RWPE2 (cell line): ENCODE results near the gene PIGL.

Source experiments
- ATAC-seq: fragments of 200-7000 bp; cut with Tn5 transposase; 3 replicates; pipeline ENCODE4 v1.9.1; 2021; ENCODE audit warnings: low read depth
- DNase-seq: peaks from one replicate; pipeline ENCODE4 v3.0.0-alpha.2; 2020; ENCODE audit warnings: low spot score
- H3K27ac ChIP-seq: fragments of 450-650 bp; 2 replicates; pipeline ENCODE4 v1.5.1; 2017; ENCODE audit warnings: mild to moderate bottlenecking; ENCODE audit not compliant: poor library complexity, severe bottlenecking
- H3K27me3 ChIP-seq: fragments of 250-450 bp; sonication (Bioruptor Pico); 2 replicates; pipeline ENCODE4 v1.5.1; 2021; ENCODE audit warnings: mild to moderate bottlenecking, moderate library complexity; ENCODE audit not compliant: insufficient read depth, poor library complexity, severe bottlenecking
- H3K36me3 ChIP-seq: fragments of 250-450 bp; sonication (Bioruptor Pico); 2 replicates; pipeline ENCODE4 v1.5.1; 2020; ENCODE audit warnings: low read depth, mild to moderate bottlenecking, moderate library complexity
- H3K4me1 ChIP-seq: fragments of 250-450 bp; sonication (Bioruptor Pico); 2 replicates; pipeline ENCODE4 v1.5.1; 2021; ENCODE audit warnings: mild to moderate bottlenecking, moderate library complexity; ENCODE audit not compliant: insufficient read depth, poor library complexity, severe bottlenecking
- H3K4me3 ChIP-seq: fragments of 250-450 bp; sonication (Bioruptor Pico); 2 replicates; pipeline ENCODE4 v1.5.1; 2021; ENCODE audit warnings: mild to moderate bottlenecking, moderate library complexity; ENCODE audit not compliant: severe bottlenecking
- H3K9me3 ChIP-seq: fragments of 250-450 bp; sonication (Bioruptor Pico); 2 replicates; pipeline ENCODE4 v1.5.1; 2021; ENCODE audit warnings: mild to moderate bottlenecking, moderate library complexity; ENCODE audit not compliant: severe bottlenecking
- CTCF ChIP-seq: fragments of 450-650 bp; IDR thresholded peaks from one replicate; pipeline ENCODE4 v1.5.1; 2017; ENCODE audit warnings: mild to moderate bottlenecking, moderate library complexity; ENCODE audit not compliant: poor library complexity, severe bottlenecking

PIGL gene

GRCh38 chr17:16327018-16327417 lies 110.0 kb downstream of the PIGL start:
- no peak for DNase-seq
- no peak for ATAC-seq
- Histone ChIP-seq H3K4me1 (peaks cover 13% of the 10 kb centered on the region), H3K9me3 (no peaks in the 10 kb centered on the region), H3K27me3 (no peaks in the 10 kb centered on the region), H3K36me3 (peaks cover 8% of the 10 kb centered on the region; the same call in 1 of the 2 replicates), H3K27ac (no peak overlapping the region), H3K4me3 (no peak overlapping the region)
- TF ChIP-seq CTCF: no peak

DNA sequence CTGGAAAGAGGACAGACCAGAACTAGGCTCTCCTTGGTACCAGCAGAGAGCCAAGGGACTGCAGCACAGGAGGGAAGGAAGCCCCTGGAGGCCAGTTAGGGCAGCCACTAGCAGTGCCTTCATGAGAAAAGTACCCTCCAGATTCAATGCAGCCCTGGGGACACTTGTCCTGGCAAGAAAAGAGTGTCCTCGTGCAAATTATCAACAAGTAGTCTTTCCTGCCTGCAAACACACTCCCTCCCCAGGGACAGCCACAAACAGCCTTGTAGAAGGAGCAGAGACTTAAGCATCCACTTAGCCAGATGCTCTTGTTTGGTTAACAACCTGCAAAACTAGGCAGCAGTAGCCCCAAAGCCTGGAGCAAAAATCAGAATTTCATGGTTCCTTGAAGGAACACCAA lies 112.0 kb downstream of the PIGL start:
- DNase-seq (no peak), ATAC-seq (0 out of 3 replicates have a peak, but pooled peaks have one; percentile 19)
- H3K27ac ChIP-seq: peak overlapping the region; percentile 12
- no peak overlapping the region for H3K4me3 ChIP-seq
- H3K9me3 ChIP-seq: no peaks in the 10 kb centered on the region
- peak; percentile 2 for TF ChIP-seq CTCF
- H3K27me3 ChIP-seq: no peaks in the 10 kb centered on the region
- peaks cover 13% of the 10 kb centered on the region for H3K4me1 ChIP-seq
- 0 out of 2 replicates have a peak, but pooled peaks cover 4% of the 10 kb centered on the region for H3K36me3 ChIP-seq

DNA sequence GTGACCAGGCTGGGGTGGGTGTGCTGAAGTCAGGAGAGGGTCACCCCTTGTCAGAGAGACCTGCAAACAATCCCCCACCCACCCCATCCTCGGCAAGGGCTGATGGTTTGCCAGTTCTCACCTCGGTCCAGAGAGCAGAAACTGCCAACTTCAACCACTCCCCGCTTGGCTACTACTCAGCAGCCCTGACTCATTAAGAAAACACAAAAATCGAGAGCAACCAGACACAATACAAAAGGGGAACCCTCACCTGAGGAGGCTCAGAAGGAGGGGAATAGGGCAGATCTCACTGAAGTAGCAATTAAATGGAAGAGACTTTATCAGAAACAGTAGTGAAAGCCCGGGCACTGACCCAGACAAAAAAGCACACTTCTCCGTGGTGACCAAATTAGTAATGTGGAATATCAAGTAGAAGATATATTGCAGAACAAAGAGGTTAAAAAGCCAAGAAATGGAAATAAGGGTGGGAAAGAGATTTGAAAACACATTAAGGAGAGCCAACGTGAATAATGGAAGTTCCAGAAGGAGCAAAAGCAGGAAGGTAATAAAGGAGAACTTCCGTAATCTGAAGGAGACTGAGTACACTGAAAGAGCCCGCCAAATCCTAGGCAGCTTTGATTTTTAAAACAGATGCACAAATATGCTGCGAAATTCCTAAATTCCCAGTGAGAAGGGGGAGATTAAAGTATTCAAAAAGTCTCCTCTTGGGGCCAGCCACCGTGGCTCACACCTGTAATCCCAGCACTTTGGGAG lies 112.7 kb downstream of the PIGL start:
- H3K36me3 ChIP-seq: 0 out of 2 replicates have a peak, but pooled peaks cover 4% of the 10 kb centered on the region
- peak overlapping the region; percentile 12 for H3K27ac ChIP-seq
- peaks cover 13% of the 10 kb centered on the region for H3K4me1 ChIP-seq
- no peak overlapping the region for H3K4me3 ChIP-seq
- H3K9me3 ChIP-seq: no peaks in the 10 kb centered on the region
- ATAC-seq (peak; percentile 98), DNase-seq (no peak)
- no peaks in the 10 kb centered on the region for H3K27me3 ChIP-seq
- TF ChIP-seq CTCF: no peak

- Histone ChIP-seq H3K4me1 (no peaks in the 10 kb centered on the region), H3K4me3 (no peak overlapping the region), H3K9me3 (no peaks in the 10 kb centered on the region), H3K27me3 (no peaks in the 10 kb centered on the region), H3K27ac (no peak overlapping the region), H3K36me3 (no peaks in the 10 kb centered on the region; the same call in 1 of the 2 replicates)
- ATAC-seq (no peak), DNase-seq (no peak)
- TF ChIP-seq CTCF: no peak
Measured at GRCh38 chr17:16338391-16338790, 121.4 kb downstream of the PIGL start.

DNA sequence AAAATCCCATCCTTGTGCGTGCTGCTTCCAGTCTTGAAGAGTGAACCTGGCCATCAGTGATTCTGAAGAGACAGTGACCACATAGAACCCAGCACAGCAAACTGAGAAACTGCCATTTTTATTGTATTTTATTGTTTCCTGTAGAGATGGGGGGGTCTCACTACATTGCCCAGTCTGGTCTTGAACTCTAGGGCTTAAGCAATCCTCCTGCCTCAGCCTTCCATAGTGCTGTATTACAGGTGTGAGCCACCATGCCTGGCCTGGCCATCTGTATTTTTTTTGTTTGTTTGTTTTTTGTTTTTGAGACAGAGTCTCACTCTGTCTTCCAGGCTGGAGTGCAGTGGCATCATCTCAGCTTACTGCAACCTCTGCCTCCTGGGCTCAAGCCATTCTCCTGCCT lies 122.4 kb downstream of the PIGL start:
- Histone ChIP-seq H3K4me1 (no peaks in the 10 kb centered on the region), H3K4me3 (no peak overlapping the region), H3K36me3 (no peaks in the 10 kb centered on the region; the same call in 1 of the 2 replicates), H3K27me3 (no peaks in the 10 kb centered on the region), H3K27ac (no peak overlapping the region), H3K9me3 (no peaks in the 10 kb centered on the region)
- ATAC-seq: no peak
- TF ChIP-seq CTCF: no peak
- no peak for DNase-seq
